H1 (cell line): ENCODE data around the gene BPIFB4. TPM values are rescaled to one million over a fixed set of nuclear protein-coding genes. Genes with fewer than 3 reads are reported as not detected.

ENCODE experiments used
- CBX8 ChIP-seq: fragments of 300-800, 300-1000 bp; sonication (generic); IDR thresholded peaks from 2 replicates; pipeline ENCODE4 v1.7.1; 2016; ENCODE audit warnings: low read depth, low read length, borderline replicate concordance
- FOSL1 ChIP-seq: IDR thresholded peaks from 2 replicates; pipeline ENCODE4 v1.6.1; 2011; ENCODE audit warnings: mild to moderate bottlenecking, low read depth, low read length, moderate library complexity; ENCODE audit not compliant: insufficient read depth
- JUN ChIP-seq: IDR thresholded peaks from 2 replicates; pipeline ENCODE4 v1.6.1; 2011; ENCODE audit warnings: low read depth, mild to moderate bottlenecking, improper control_type of control experiment, low read length
- KDM1A ChIP-seq: fragments of 200-600, 300-600 bp; sonication (generic); IDR thresholded peaks from 2 replicates; pipeline ENCODE4 v1.7.1; 2016; ENCODE audit warnings: mild to moderate bottlenecking, low read length, borderline replicate concordance
- RAD21 ChIP-seq, 2 experiments: IDR thresholded peaks in 1 of 2; conservative IDR thresholded peaks in 1 of 2; 2 replicates each; pipeline ENCODE4 v1.6.1; 2011; ENCODE audit warnings: low read depth in 2 of 2, low read length in 2 of 2, improper control_type of control experiment in 1 of 2, inconsistent platforms in 1 of 2, mild to moderate bottlenecking in 1 of 2, moderate library complexity in 1 of 2
- polyA plus RNA-seq, 7 experiments: library from polyadenylated mRNA; depleted of rRNA in 3 of 7; stranded (reverse) in 5 of 7; unstranded in 2 of 7; fragments of >200 nt in 5 of 7; fragments of 200-250 nt in 2 of 7; gene quantifications; 1 replicate in 5 of 7; 2 replicates in 1 of 7; 4 replicates in 1 of 7; pipeline versions ENCODE4 v1.2.1 to v1.2.3, GENCODE V29; 2011 to 2013; ENCODE audit warnings: missing spikeins in 2 of 7, mixed read lengths in 2 of 7
- total RNA-seq: library from RNA; stranded (reverse); fragmentation: NEBNext Ultra II Directional; extraction: Animal tissue kit (Norgen Biotek cat#: 25700); gene quantifications from 2 replicates; pipeline ENCODE4 v1.2.1, GENCODE V29; 2021

Gene BPIFB4
- total and polyA plus RNA-seq, 2 of the 8 experiments (the other 6 are each of a cell fraction or from before 2014, with no cell fraction given), result not detected

- no peak for TF ChIP-seq KDM1A
- TF ChIP-seq CBX8, result no peak
- no peak for TF ChIP-seq RAD21 (IDR thresholded peaks at IDR 0.05 in 1 of 2, conservative IDR thresholded peaks at IDR 0.05 in 1 of 2; ENCODE audit: low read depth in 2 of 2, low read length in 2 of 2)
- TF ChIP-seq JUN, result no peak
- TF ChIP-seq FOSL1, result no peak
- TF ChIP-seq, all 59 proteins: peak for 0
Observed at GRCh38 chr20:33074675-33075074, 4.8 kb upstream of the BPIFB4 start (continued).
